Right ventricle myocardium superior (tissue), 1 donor: Measurements from ENCODE around the gene ANKRD29. TPM values are rescaled to one million over a fixed set of nuclear protein-coding genes. Genes with fewer than 3 reads are reported as not detected.
A peak's percentile ranks its signal among the peaks of the same experiment; 100 is the strongest.

Experiments
- ATAC-seq: fragments of 200-7000 bp; cut with Tn5 transposase; one replicate; pipeline ENCODE4 v1.9.1; 2020; ENCODE audit warnings: mild to moderate bottlenecking; ENCODE audit not compliant: poor library complexity
- DNase-seq: peaks from one replicate; pipeline ENCODE4 v3.0.0-alpha.2; 2020
- intact Hi-C: fragments of 100-400 bp; cut with DNase I; formaldehyde crosslinking; loops from one replicate; pipeline ENCODE4 v1.11.2; 2022
- long read RNA-seq: library from polyadenylated mRNA; unstranded; transcript quantifications from one replicate; pipeline ENCODE4 v2.0.0, GENCODE V29; 2021
- total RNA-seq: library from RNA; stranded (reverse); fragmentation: NEBNext Ultra II Directional; extraction: Animal tissue kit (Norgen Biotek cat#: 25700); gene quantifications from one replicate; pipeline ENCODE4 v1.2.1, GENCODE V29; 2021
- donor health status: DM: no; HTN: yes; CAD: no; lungs with severe emphysema.

Gene ANKRD29, protein sequence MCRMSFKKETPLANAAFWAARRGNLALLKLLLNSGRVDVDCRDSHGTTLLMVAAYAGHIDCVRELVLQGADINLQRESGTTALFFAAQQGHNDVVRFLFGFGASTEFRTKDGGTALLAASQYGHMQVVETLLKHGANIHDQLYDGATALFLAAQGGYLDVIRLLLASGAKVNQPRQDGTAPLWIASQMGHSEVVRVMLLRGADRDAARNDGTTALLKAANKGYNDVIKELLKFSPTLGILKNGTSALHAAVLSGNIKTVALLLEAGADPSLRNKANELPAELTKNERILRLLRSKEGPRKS
- 7.0 TPM for total RNA-seq
- long read RNA-seq, transcript ANKRD29-208 (10 exons, 3,361 nt), result major isoform, 10 of 28 reads
- long read RNA-seq, partial matches to known transcripts, result 0 of 28 reads
- long read RNA-seq, other reads (novel, unspliced or antisense), result 14 of 28 reads

DNA sequence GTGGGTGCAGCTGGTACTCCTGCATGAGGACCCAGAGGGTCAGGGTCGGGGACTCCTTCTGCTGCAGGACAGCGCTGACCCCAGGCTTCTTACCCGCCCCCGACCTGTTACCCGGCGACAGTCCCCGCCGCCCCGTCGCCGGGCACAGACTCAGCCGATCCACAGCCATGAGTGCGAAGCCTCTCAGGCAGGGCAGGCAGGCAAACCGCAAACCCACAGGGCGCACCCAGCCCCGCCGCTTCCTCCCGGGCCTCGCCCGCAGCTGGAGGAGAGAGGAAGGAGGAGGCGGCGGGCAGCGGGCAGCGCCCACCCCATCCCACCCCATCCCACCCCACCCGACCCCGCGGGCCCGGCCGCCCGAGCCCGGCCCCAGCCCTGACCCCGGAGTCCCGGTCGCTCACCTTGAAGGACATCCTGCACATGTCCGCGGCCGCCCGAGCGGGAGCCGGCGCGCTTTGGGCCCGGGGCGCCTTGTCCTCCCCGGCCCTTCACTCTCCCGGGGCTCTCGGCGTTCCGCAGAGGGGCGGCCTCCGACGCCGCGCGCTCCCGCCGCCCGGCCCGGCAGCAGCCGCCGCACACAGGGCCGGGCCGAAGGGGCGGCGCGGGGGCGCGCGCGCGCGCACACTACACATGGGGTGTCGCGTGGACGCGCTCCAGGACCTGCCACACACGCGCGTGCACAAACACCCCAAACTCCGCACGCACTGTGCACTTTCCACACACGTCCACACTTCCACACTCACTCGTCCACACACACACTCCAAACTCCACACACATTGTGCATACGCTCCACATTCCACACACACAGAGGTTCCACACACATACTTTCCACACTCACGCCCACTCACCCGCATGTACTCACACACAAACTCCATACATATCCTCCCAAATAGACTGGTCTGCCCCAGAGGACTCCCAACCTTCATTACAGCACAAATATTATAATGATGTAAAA lies at the start of gene ANKRD29:
ANKRD29 (minus strand) TSS at position 603 of the 955 bp plus-strand sequence; CDS start at position 422, 181 bp downstream.
- DNase-seq (peak; percentile 75), ATAC-seq (peak; percentile 90)
- intact Hi-C loops, result no loop called here

DNA sequence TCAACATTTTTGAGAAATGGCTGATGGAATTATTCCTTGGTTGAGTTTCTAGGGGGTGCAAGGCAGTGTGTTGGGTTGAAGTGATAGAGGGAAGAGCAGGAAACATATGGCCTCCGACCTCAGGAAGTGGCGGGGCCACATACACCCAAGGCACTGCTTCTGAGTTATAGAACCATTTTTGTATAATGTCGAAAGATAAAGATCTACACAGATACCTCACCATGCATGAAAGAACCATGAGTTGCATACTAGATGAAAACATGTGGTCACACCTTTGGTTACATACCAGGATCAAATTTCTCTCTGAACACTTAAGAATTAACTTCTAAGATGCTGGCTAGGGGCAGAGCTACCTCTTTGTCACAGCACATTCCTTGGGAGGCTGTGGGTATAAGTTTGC lies 49.7 kb upstream of the ANKRD29 start:
- DNase-seq (no peak), ATAC-seq (no peak)
- intact Hi-C loops, result no loop called here

DNA sequence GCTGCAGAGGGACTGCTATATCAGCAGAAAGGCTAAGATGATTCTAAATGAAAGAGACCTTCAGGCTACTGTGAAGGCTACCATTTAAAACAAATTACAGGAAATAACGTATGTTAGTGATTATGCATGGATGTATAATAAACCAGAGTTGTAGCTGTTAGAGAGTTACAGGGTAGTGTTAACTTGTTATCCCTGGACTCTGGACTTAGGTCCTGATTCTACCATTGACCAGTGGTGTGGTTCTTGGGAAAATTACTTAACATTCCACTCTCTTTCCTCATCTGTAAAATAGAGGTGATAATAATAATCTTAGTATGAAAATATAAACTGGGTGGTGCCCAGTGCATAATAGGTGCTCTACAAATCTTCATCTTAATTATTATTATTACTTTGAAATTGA lies 48.7 kb upstream of the ANKRD29 start:
- no peak for DNase-seq
- intact Hi-C loops, result no loop called here
- ATAC-seq, result no peak

DNA sequence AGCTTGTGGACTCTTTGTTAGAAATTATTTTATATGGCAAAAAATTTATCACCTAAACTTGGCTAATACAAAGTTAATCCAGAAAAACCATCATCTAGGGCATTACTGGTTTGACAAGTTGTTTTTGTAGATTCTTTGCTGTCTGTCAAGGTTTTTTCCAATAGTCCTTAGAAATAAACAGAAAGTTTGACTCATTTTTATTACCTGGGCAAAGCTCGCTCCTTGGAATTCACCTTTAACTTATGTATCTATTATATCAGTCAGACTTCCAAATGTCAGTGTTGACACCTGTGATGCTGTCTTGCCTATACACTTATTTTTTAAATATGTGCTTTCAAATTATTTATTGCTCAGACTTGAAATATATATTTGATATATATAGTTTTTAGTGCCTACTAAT lies 48.2 kb upstream of the ANKRD29 start:
- ATAC-seq (no peak), DNase-seq (no peak)
- intact Hi-C loops, result no loop called here

DNA sequence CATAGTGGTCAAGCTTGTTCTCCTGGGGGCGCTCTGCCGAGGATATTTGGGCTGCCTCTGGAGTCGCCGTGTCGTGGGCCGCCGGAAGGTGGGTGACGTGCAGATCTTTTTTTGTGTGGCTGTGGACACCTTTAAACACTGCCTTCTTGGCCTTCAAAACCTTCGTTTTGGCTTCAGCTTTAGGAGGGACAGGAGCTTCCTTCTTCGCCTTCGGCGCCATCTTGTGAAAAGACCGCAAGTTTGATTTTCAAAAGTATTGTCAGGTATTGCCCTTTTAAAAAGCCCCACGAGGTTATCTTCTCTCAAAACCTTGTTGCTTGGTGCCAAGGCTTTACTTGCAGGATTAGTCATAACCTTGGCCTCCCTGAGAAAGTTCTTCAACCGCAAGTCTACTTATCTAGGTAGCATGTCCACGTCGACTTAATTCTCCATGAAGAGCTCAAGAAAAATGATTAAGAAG lies 47.4 kb upstream of the ANKRD29 start:
- DNase-seq (no peak), ATAC-seq (no peak)
- intact Hi-C loops, result no loop called here

DNA sequence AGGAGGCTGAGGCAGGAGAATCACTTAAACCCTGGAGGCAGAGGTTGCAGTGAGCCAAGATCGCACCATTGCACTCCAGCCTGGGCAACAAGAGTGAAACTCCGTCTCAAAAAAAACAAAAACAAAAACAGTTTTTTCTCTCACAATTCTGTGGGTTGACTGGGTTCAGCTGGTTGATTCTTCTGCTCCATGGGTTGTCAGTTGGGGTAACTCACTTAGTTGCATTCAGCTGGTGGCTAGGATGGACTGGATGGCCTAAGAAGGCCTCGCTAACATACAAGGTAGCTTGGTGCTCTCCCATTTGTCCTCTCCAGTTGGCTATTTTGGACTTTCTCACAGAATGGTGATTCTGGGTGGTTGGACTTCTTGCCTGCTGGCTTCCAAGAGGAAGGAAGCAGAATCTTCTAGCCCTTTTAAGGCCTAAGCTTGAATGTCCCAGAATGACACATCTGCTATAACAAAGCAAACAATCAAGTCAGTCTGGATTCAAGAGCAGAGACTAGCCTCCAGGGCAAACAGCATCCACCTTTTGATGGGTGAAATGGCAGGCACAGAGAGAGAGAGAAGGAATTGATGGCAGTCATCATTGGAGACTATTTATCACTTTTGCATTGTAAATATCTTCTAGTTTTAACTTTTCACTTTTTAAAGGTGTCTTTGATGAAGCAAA lies 44.4 kb upstream of the ANKRD29 start:
- intact Hi-C loops, result loop anchor here (10.0 kb wide), 1 partner anchor 182 kb away; no protein-coding TSS in a partner anchor
- DNase-seq, result no peak
- ATAC-seq, result no peak

DNA sequence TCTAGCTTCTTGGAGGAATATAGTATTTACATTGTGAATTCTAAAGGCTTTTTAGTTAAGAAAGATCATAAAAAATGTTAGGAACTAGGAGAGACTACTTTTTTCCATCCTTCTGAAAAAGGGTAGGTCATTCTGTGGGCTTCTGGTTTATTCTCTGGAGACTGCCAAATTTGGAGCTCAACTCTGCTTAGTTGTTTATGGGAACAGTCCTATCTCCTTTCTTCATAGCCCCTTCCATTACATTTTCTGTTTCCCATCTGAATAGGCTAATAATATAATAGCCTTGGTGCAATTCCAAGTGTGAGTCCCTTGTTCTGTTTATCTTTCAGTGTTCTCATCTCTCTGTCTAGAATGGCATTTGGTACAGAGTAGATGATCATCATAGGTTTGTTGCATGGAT lies 42.1 kb upstream of the ANKRD29 start:
- intact Hi-C loops, result loop anchor here (5.0 to 10.0 kb wide), 2 partner anchors 83 to 180 kb away; no protein-coding TSS in a partner anchor
- no peak for ATAC-seq
- DNase-seq, result no peak

DNA sequence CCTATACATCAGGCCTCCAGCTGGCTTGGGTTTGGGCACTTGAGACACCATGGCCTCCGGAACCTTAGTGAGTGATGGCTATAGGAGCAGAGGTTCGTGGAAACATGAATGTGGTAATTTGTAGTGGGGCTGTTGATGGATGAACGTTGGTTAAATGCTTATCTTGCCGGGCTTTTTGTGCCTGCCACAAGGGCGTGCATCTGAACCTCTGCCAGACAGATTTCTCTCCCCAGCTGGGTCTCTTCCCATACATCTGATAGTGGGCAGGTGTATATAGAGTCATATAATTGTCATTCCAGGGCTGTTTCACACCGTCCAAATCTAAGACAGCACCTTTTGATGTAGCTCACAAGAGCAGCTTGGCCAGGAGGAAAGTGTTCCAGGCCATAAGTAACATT lies 41.3 kb upstream of the ANKRD29 start:
- no peak for ATAC-seq
- intact Hi-C loops, result loop anchor here (5.0 to 10.0 kb wide), 2 partner anchors 82 to 179 kb away; no protein-coding TSS in a partner anchor
- no peak for DNase-seq

DNA sequence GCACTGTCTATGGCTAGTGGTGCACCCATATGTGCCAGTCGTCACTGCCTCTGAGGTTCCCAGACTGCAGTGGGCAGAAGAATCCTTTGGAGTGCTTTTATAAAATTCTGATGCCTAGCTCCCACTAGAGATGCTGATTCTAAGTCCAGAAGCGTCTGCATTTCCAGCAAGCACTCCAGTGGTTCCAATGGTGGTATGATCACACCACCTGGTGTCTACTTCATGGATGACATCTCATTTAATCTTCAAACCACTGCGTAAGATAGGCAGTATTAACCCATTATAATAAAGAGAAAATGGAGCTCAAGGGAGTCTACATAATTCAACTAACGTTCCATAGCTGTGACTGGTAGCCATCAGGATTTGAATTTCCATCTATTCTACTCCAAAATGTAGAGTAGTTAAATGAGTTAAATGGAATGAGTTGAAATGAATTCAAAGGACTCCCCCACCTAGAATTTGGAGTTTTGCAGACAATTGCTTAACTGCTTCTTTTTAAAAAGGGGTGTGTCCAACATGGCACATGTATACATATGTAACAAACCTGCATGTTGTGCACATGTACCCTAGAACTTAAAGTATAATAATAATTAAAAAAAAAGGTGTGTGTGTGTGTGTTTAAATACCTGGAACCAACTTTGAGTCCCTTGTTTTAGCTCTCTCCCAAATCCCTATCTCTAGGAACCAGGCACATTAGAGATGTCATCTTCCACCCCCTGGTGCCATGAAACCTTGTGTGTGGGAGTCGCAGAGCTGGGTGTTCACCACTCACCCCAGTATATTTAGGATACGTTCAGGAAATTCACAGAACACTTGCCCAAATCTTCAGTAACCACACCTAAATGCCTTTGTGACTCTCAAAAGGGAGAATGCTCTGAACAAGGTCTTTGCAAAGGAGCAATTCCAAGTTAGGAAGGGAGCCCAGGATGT lies 40.6 kb upstream of the ANKRD29 start:
- ATAC-seq (peak; percentile 83), DNase-seq (no peak)
- intact Hi-C loops, result loop anchor here (5.0 to 10.0 kb wide), 2 partner anchors 81 to 179 kb away; no protein-coding TSS in a partner anchor

DNA sequence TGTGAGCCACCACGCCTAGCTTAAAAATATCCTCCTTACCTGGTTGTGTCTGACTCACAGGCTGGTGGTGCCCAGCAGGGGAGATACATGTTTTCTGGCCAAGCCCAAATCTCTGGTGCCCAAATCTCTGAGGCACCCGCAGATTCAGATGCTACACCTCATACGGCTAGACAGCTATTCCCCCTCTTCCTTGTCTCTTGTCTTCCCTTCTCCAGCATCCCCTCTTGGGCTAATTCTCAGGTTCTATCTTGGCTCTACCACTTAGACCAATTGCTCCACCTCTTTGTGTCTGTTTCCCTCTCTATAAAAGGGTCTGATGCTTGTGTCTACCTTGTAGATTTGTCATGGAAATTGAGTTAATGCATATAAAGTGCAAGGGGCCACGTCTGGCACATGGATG lies 39.9 kb upstream of the ANKRD29 start:
- no peak for ATAC-seq
- DNase-seq, result no peak
- intact Hi-C loops, result loop anchor here (5.0 to 10.0 kb wide), 2 partner anchors 80 to 178 kb away; no protein-coding TSS in a partner anchor

DNA sequence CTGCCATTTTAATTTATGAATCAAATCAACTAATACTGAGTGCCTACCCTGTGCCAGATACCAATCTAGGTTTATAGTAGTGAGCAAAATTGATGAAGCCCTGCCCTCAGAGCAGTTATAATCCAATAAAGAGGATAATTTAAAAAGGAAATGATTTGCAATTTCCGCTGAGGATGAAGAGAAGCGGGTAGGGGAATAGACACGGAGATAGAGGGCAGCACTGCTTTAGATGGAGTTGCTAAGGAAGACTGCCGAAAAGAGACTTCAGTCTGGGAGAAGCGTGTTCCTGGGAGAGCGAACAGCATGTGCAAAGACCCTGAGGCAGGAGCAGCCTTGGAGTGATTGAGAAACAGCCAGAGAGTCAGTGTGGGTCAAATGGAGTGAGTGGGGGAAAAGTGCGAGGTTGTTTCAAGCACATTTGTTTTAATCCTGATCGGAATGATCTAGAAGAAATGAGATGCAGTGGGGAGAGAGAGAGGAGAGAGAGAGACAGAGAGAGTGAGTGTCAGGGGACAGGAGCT lies 38.9 kb upstream of the ANKRD29 start:
- intact Hi-C loops, result loop anchor here (5.0 to 10.0 kb wide), 2 partner anchors 79 to 177 kb away; no protein-coding TSS in a partner anchor
- no peak for DNase-seq
- ATAC-seq, result no peak

DNA sequence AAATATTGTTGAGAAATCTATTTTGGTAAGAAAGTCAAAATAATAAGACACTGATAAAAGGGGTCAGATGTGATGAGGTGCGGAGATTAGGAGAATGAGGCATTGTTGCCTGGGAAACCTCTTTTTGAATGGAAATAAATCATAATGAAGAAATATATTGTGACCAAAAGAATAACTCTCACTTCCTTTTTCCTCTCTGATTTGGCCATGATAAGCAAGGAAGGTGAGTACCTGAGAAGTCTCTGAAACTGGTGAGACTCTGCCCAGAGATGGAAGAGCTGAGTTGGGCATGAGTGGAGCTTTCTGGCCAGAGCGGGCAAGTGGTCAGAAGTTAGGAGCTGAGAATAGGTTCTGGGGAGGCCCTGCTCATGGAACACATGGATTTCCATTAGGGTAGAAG lies 38.3 kb upstream of the ANKRD29 start:
- no peak for DNase-seq
- intact Hi-C loops, result loop anchor here (5.0 to 10.0 kb wide), 2 partner anchors 79 to 176 kb away; no protein-coding TSS in a partner anchor
- no peak for ATAC-seq

DNA sequence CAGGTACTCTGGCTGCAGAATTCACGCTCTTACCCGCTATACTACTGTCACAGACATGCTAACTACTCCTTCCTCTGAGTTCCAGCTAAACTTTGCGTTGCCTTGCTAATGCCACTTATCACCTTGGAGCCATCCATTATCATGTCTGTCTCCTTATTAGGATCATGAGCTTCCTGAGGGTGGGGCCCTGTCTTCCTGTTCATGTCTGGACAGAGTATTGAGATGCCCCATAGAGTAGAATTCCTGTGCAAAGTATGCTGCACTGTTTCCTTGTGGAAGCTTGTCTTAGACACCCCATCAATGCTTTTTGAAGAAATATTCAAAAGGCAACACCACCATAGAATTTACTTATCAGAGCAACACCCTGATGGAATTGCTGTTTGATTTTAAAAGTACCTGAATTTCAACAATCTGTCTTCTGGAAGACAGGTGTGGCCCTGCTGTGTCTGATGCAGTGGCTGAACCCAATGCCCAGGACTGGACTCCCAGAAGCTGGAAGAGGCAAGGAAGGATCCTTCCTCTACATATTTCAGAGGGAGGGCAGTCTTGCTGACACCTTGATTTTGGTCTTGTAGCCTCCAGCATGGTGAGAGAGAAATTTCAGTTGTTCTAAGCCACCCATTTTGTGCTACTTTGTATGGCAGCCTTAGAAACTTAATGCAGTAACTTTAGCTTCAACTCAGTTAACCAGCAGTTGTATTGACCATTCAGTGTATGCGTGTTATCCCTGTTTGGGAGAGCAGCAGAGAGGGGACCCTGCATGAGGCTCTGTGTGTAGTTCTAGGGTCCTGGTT lies 32.1 kb upstream of the ANKRD29 start:
- no peak for ATAC-seq
- intact Hi-C loops, result no loop called here
- no peak for DNase-seq

DNA sequence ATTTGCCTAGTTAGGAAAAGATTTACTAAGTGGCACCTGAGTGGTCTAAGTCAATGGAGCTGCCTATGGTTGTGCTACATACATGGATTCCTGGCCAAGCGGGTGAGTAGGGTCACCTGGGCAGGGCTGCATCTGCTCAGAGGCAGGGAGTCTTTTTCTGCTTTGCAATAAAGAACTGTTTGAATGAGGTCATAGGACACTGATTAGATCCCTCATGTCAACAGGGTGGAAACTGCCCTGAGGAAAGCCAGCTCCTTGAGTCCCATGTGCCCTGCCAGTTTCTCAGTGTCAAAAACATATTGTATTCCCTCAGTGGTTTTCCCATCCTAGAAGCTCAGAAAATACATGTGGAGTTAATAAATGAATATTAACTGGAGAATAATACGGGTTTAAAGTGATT lies 31.1 kb upstream of the ANKRD29 start:
- intact Hi-C loops, result no loop called here
- no peak for DNase-seq
- no peak for ATAC-seq

DNA sequence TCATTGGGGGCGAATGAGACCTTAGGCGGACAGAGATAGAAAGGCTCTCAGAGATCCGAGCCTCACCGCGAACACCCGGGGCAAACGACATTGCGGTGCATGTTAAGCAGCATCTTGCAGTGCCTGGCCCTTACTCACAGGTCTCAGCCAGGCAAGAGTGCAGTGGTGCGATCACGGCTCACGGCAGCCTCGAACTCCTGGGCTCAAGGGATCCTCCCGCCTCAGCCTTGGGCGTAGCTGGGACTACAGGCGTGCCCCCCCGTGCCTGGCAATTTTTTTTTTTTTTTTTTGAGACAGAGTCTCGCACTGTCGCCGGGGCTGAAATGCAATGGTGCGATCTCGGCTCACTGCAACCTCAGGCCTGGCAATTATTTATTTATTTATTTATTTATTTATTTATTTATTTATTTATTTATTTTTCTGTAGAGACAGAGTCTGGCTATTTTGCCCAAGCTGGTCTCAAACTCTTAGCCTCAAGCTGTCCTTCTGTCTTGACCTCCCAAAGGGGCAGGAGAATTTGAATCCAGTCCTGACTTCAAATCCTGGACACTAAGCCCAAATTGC lies 27.9 kb upstream of the ANKRD29 start:
- intact Hi-C loops, result no loop called here
- ATAC-seq (no peak), DNase-seq (no peak)
